Liver (tissue), 3 donors: ENCODE results near the gene DPH3.
A peak's percentile ranks its signal among the peaks of the same experiment; 100 is the strongest.

Source experiments
- GABPA ChIP-seq, 2 donors: IDR thresholded peaks in 1 of 2; conservative IDR thresholded peaks in 1 of 2; 2 replicates each; pipeline ENCODE4 v1.6.1; 2016; ENCODE audit warnings: antibody characterized with exemption in 2 of 2, mild to moderate bottlenecking in 1 of 2, moderate library complexity in 1 of 2
- TF ChIP-seq, protein P1 (sequence below): fragments of 150-350 bp; IDR thresholded peaks from 2 replicates; pipeline ENCODE4 v1.5.1; 2017; ENCODE audit warnings: improper control_type of control experiment, low read depth, low read length; ENCODE audit not compliant: missing input control
- donor health status: healthy.
- donor health status: healthy.

DNA sequence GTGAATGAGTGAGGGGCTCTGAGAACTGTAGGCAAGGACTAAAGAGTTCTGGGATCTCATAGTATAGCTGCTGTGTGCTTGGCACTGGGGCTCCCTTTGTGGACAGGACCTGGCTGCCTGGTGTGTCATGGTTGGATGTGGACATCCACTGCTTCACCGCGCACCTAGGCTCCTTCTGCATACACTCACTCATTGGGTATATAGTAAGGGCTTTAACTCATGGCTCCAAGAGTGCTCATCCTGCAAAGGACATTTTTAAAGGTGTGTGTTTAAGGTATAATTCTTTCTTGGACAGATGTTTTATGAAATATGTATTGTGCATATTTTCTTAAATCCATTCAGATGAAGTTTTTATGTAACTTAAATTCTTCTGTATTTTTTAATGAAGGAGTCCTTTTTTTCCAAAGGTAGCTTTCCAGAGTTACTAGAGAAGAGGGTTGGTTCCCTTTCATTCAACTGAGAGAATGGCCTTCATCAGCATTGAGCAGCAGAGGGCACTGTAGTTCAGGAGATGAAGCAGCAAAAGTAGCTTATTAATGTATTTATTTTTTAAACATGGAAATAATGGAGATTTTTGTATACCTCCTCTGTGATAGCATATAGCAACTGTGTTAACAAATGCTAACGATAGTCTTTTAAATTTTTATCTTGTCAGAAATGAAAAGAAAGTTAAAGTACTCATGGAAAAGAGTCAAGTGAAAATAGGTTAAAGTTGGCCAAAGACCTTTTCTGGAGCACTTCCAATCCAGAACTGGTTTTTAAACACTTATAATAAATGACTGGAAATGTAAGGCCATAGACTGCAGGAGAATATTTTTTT, 25.5 kb upstream of the DPH3 start:
- TF ChIP-seq, protein P1, sequence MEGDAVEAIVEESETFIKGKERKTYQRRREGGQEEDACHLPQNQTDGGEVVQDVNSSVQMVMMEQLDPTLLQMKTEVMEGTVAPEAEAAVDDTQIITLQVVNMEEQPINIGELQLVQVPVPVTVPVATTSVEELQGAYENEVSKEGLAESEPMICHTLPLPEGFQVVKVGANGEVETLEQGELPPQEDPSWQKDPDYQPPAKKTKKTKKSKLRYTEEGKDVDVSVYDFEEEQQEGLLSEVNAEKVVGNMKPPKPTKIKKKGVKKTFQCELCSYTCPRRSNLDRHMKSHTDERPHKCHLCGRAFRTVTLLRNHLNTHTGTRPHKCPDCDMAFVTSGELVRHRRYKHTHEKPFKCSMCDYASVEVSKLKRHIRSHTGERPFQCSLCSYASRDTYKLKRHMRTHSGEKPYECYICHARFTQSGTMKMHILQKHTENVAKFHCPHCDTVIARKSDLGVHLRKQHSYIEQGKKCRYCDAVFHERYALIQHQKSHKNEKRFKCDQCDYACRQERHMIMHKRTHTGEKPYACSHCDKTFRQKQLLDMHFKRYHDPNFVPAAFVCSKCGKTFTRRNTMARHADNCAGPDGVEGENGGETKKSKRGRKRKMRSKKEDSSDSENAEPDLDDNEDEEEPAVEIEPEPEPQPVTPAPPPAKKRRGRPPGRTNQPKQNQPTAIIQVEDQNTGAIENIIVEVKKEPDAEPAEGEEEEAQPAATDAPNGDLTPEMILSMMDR, result peak; percentile 77
- no peak for TF ChIP-seq GABPA (IDR thresholded peaks at IDR 0.05 in 1 of 2, conservative IDR thresholded peaks at IDR 0.05 in 1 of 2)
